ENCODE measurements around the gene CGRRF1. TPM values are rescaled to one million over a fixed set of nuclear protein-coding genes. Genes with fewer than 3 reads are reported as not detected.

The CGRRF1 gene
- total RNA-seq, 1 donor from 2014 or later, result 19.1 TPM

DNA sequence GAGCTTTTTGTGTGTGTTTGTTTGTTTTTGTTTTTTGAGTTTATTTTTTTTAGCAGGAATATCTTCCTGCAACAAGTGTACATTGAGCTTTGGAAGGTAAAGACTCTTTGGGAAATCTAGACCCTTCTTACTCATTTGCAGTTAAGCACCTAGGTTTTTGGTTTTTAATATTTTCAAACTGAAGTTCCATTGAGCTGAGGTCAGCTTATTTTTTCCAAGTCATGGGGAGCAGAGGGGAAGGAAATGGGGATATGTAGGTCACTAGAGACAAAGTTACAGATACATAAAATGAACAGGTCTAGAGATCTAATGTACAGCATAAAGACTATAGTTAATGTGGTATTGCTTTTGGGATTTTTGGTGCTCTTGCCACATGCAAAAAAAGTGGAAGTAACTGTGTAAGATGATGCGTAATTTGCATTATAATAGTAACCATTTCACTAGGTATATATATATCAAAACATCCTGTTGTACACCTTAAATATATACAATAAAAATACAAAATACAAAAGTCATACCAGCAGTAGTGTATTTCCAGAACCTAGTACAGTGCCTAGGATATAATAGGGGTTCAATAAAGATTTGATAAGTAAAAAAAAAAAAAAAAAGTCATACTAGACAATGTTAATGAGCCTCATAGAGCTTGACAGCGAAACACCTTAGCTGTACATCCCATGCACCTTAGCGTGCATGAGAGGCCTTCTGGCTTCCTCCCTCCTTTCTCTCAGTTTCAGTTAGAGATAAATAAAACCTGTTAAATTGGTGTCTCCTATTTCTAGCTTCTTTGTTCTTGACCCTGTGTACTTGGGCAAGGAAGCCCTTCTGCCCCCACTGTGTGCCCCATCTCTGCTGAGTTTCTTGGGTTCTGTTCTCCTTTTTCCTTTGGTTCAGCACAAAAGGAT is 22.7 kb downstream of the CGRRF1 start:
- no peak for ATAC-seq
- no peak for DNase-seq
- H3K36me3 ChIP-seq, result peaks cover 21% of the 10 kb centered on the region
- H3K4me3 ChIP-seq, result no peak overlapping the region
- H3K9me3 ChIP-seq, result no peaks in the 10 kb centered on the region
- no peaks in the 10 kb centered on the region for H3K4me1 ChIP-seq
- H3K27ac ChIP-seq, result no peak overlapping the region
- intact Hi-C loops (cut with DNase I), result no loop called here
- H3K27me3 ChIP-seq (ENCODE audit: low read depth), result no peaks in the 10 kb centered on the region
- TF ChIP-seq, protein P1, sequence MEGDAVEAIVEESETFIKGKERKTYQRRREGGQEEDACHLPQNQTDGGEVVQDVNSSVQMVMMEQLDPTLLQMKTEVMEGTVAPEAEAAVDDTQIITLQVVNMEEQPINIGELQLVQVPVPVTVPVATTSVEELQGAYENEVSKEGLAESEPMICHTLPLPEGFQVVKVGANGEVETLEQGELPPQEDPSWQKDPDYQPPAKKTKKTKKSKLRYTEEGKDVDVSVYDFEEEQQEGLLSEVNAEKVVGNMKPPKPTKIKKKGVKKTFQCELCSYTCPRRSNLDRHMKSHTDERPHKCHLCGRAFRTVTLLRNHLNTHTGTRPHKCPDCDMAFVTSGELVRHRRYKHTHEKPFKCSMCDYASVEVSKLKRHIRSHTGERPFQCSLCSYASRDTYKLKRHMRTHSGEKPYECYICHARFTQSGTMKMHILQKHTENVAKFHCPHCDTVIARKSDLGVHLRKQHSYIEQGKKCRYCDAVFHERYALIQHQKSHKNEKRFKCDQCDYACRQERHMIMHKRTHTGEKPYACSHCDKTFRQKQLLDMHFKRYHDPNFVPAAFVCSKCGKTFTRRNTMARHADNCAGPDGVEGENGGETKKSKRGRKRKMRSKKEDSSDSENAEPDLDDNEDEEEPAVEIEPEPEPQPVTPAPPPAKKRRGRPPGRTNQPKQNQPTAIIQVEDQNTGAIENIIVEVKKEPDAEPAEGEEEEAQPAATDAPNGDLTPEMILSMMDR (IDR thresholded peaks at IDR 0.05), result no peak

GRCh38 chr14:54533100-54533499 is 23.4 kb downstream of the CGRRF1 start:
- no peak overlapping the region for H3K27ac ChIP-seq
- no peak for ATAC-seq

GRCh38 chr14:54535126-54535525 is 25.4 kb downstream of the CGRRF1 start:
- no peak for DNase-seq
- Histone ChIP-seq H3K4me3 (no peak overlapping the region), H3K4me1 (no peaks in the 10 kb centered on the region), H3K27me3 (ENCODE audit: low read depth) (no peaks in the 10 kb centered on the region), H3K27ac (no peak overlapping the region), H3K9me3 (no peaks in the 10 kb centered on the region), H3K36me3 (peaks cover 33% of the 10 kb centered on the region)
- TF ChIP-seq, protein P1 (IDR thresholded peaks at IDR 0.05), result no peak
- ATAC-seq, result no peak
- intact Hi-C loops (cut with DNase I), result no loop called here

More at GRCh38 chr14:54533100-54533499, 23.4 kb downstream of the CGRRF1 start:
- no peak for DNase-seq
- peaks cover 19% of the 10 kb centered on the region for H3K36me3 ChIP-seq
- H3K9me3 ChIP-seq, result no peaks in the 10 kb centered on the region
- intact Hi-C loops (cut with DNase I), result no loop called here
- TF ChIP-seq, protein P1 (IDR thresholded peaks at IDR 0.05), result no peak
- H3K4me1 ChIP-seq, result no peaks in the 10 kb centered on the region
- H3K4me3 ChIP-seq, result no peak overlapping the region
- no peaks in the 10 kb centered on the region for H3K27me3 ChIP-seq (ENCODE audit: low read depth)

DNA sequence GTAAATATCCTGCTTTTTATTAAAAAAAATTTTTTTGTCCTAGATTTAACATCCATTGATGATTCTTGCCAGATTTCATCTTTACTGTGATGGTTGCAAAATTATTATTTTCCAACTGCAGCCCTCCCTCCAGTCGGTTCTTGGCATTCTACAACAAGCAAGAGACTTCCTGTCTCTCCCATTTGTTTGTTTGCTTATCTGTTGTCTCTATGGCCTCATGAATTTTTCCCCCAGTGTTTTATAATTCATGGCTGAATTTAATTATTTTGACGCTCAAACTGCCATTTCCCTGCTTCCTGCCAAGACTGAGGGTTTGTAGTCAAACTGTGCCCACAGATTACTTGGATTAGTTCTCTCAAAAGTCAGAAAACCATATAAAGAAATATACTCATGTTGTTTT is 25.9 kb downstream of the CGRRF1 start:
- TF ChIP-seq, protein P1 (IDR thresholded peaks at IDR 0.05), result no peak
- intact Hi-C loops (cut with DNase I), result no loop called here
- no peaks in the 10 kb centered on the region for H3K27me3 ChIP-seq (ENCODE audit: low read depth)
- H3K4me1 ChIP-seq, result no peaks in the 10 kb centered on the region
- H3K4me3 ChIP-seq, result no peak overlapping the region
- H3K9me3 ChIP-seq, result no peaks in the 10 kb centered on the region
- no peak overlapping the region for H3K27ac ChIP-seq
- H3K36me3 ChIP-seq, result peaks cover 32% of the 10 kb centered on the region
- ATAC-seq, result no peak
- no peak for DNase-seq

GRCh38 chr14:54537651-54538050 is 27.9 kb downstream of the CGRRF1 start:
- DNase-seq (no peak), ATAC-seq (no peak)
- peaks cover 24% of the 10 kb centered on the region for H3K36me3 ChIP-seq
- no peak overlapping the region for H3K4me3 ChIP-seq
- intact Hi-C loops (cut with DNase I), result no loop called here
- no peak overlapping the region for H3K27ac ChIP-seq
- no peaks in the 10 kb centered on the region for H3K27me3 ChIP-seq (ENCODE audit: low read depth)
- no peaks in the 10 kb centered on the region for H3K4me1 ChIP-seq
- no peaks in the 10 kb centered on the region for H3K9me3 ChIP-seq
- TF ChIP-seq, protein P1 (IDR thresholded peaks at IDR 0.05), result no peak

Measured in lower lobe of right lung (tissue), 2 donors.